Measurements from ENCODE around the gene ADPRH. TPM values are rescaled to one million over a fixed set of nuclear protein-coding genes. Genes with fewer than 3 reads are reported as not detected.

The ADPRH gene
- total RNA-seq, 1 donor from 2014 or later, result 3.9 TPM

DNA sequence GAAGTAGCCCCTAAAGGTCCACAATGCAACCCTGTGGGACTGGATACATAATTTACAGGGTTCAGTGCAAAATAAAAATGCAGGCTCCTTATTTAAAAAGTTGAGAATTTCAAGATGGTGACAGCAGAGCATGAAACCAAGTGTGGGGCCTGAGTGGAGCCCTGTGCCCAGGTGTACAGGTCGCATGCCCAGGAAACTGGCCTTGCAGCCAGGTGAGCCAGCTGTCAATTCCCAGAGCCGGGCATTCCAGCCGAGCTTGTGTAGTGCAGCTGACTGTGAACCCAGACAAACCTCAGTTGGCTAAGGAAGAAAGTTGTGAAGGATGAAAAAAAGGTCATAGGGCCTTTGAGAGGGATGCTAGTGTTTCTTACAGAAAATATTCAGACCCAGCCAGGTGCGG, 53.5 kb downstream of the ADPRH start:
- Mint-ChIP-seq H3K4me3 (ENCODE audit: unreplicated experiment) (no peak overlapping the region), H3K4me1 (ENCODE audit: low read depth) (peaks cover 59% of the 10 kb centered on the region), H3K36me3 (ENCODE audit: low read depth) (peaks cover 2% of the 10 kb centered on the region), H3K27me3 (ENCODE audit: low read depth) (no peaks in the 10 kb centered on the region), H3K27ac (ENCODE audit: unreplicated experiment) (no peak overlapping the region), H3K9me3 (ENCODE audit: low read depth) (no peaks in the 10 kb centered on the region)
- TF ChIP-seq, protein P1, sequence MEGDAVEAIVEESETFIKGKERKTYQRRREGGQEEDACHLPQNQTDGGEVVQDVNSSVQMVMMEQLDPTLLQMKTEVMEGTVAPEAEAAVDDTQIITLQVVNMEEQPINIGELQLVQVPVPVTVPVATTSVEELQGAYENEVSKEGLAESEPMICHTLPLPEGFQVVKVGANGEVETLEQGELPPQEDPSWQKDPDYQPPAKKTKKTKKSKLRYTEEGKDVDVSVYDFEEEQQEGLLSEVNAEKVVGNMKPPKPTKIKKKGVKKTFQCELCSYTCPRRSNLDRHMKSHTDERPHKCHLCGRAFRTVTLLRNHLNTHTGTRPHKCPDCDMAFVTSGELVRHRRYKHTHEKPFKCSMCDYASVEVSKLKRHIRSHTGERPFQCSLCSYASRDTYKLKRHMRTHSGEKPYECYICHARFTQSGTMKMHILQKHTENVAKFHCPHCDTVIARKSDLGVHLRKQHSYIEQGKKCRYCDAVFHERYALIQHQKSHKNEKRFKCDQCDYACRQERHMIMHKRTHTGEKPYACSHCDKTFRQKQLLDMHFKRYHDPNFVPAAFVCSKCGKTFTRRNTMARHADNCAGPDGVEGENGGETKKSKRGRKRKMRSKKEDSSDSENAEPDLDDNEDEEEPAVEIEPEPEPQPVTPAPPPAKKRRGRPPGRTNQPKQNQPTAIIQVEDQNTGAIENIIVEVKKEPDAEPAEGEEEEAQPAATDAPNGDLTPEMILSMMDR (IDR thresholded peaks at IDR 0.05), result no peak
- DNase-seq (ENCODE audit: low spot score), result no peak

GRCh38 chr3:119635719-119636118, 56.4 kb downstream of the ADPRH start:
- H3K9me3 Mint-ChIP-seq (ENCODE audit: low read depth), result no peaks in the 10 kb centered on the region
- H3K27ac Mint-ChIP-seq (ENCODE audit: unreplicated experiment), result no peak overlapping the region
- no peak overlapping the region for H3K4me3 Mint-ChIP-seq (ENCODE audit: unreplicated experiment)
- no peaks in the 10 kb centered on the region for H3K27me3 Mint-ChIP-seq (ENCODE audit: low read depth)
- no peak for DNase-seq (ENCODE audit: low spot score)
- TF ChIP-seq, protein P1 (IDR thresholded peaks at IDR 0.05), result no peak
- peaks cover 43% of the 10 kb centered on the region for H3K4me1 Mint-ChIP-seq (ENCODE audit: low read depth)
- H3K36me3 Mint-ChIP-seq (ENCODE audit: low read depth), result peaks cover 1% of the 10 kb centered on the region

- DNase-seq (ENCODE audit: low spot score), result no peak
- Mint-ChIP-seq H3K36me3 (ENCODE audit: low read depth) (no peaks in the 10 kb centered on the region), H3K27ac (ENCODE audit: unreplicated experiment) (no peak overlapping the region), H3K27me3 (ENCODE audit: low read depth) (no peaks in the 10 kb centered on the region), H3K9me3 (ENCODE audit: low read depth) (peaks cover 1% of the 10 kb centered on the region), H3K4me1 (ENCODE audit: low read depth) (peaks cover 38% of the 10 kb centered on the region), H3K4me3 (ENCODE audit: unreplicated experiment) (no peak overlapping the region)
- TF ChIP-seq, protein P1 (IDR thresholded peaks at IDR 0.05), result no peak
Measured at GRCh38 chr3:119636249-119636648, 57.0 kb downstream of the ADPRH start.

DNA sequence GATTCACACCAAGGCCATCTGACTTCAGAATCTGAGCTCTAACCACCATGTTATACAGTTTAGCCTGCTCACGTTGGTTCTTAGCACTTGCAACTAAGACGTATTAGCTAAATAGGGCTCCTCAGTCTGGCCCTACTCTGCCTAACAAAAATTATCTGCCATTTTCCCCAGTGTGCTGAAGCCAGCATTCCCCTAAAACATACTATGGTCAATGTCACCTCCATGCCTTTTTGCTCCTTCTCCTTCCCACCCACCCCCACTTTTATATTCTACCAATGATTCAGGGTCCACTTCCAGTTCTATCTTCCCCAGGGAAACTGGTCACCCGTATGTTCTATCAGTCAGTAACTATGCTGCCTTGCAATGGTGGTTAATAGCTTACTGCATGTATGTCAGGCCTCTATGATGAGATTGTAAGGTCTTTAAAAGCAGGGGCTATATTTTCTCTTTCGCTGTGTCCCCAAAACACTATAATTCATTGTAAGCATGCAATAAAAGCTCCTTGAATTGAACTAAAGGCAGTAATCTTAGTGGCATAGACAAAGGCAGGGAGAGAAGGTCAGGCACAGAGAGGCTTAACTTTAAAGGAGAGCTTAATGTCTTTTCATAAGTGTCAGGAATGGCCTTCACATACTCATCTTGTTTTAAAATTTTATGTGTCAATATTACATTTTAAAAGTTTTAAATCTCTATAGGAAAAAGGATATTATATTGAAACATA, 57.8 kb downstream of the ADPRH start:
- peak overlapping the region; percentile 27 for H3K27ac Mint-ChIP-seq (ENCODE audit: unreplicated experiment)
- peaks cover 30% of the 10 kb centered on the region for H3K4me1 Mint-ChIP-seq (ENCODE audit: low read depth)
- no peaks in the 10 kb centered on the region for H3K36me3 Mint-ChIP-seq (ENCODE audit: low read depth)
- H3K27me3 Mint-ChIP-seq (ENCODE audit: low read depth), result no peaks in the 10 kb centered on the region
- TF ChIP-seq, protein P1 (IDR thresholded peaks at IDR 0.05), result no peak
- peaks cover 4% of the 10 kb centered on the region for H3K9me3 Mint-ChIP-seq (ENCODE audit: low read depth)
- DNase-seq (ENCODE audit: low spot score), result no peak
- no peak overlapping the region for H3K4me3 Mint-ChIP-seq (ENCODE audit: unreplicated experiment)

DNA sequence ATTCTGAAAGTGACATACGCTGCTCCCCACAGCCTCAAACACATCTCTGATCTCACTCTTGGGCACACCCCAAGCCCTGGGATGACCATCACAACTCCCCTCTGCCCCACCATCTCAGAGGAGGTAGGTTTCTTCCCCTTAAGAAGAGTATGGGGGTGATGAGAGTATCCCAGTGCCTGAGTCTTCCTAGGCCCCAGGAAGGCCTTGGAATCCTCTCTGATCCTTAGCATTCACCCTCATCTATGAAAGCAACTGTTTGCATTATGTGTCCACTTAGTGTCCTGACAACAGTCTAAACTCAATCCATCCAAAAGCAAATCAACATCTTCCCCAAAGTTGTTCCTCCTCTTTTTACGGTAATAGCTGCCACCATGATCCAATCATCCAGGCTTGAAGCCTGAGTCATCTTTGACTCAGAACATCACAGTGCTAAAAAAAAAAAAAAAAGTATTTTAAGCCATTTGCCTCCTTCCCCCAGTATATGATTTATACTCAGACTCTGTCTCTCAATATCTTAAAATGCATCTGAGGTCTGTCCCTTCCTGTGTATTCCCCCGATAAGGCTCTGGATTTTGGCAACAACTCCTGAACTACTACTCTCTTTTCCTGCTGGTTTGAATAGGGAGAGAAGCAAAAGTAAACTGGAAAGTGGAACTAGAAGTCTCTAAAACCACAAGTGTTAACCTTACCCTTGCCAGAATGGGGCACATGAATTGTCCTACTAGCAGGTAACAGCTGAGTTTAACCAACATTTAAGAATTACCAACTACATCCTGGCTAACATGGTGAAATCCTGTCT, 58.6 kb downstream of the ADPRH start:
- Mint-ChIP-seq H3K27me3 (ENCODE audit: low read depth) (no peaks in the 10 kb centered on the region), H3K4me3 (ENCODE audit: unreplicated experiment) (no peak overlapping the region), H3K27ac (ENCODE audit: unreplicated experiment) (peak overlapping the region; percentile 93), H3K4me1 (ENCODE audit: low read depth) (peaks cover 25% of the 10 kb centered on the region), H3K36me3 (ENCODE audit: low read depth) (no peaks in the 10 kb centered on the region), H3K9me3 (ENCODE audit: low read depth) (peaks cover 4% of the 10 kb centered on the region)
- TF ChIP-seq, protein P1 (IDR thresholded peaks at IDR 0.05), result no peak
- DNase-seq (ENCODE audit: low spot score), result no peak

Other genes with a start within 250 kb of the ADPRH start
- 55.9 to 73.1 TPM (median 58.5 TPM) in 3 replicates for gene TMEM39A, start 115.9 kb upstream of the ADPRH start, total RNA-seq
- 17.9 to 21.5 TPM (median 20.3 TPM) in 3 replicates for gene POGLUT1, start 110.5 kb upstream of the ADPRH start, total RNA-seq
- 88.8 to 112 TPM (median 94.8 TPM) in 3 replicates for gene TIMMDC1, start 80.9 kb upstream of the ADPRH start, total RNA-seq
- gene CD80, start 19.9 kb upstream of the ADPRH start, total RNA-seq, result not detected in 3 replicates
- gene PLA1A, start 18.4 kb downstream of the ADPRH start, total RNA-seq, result 0.55 to 0.92 TPM (median 0.82 TPM) in 3 replicates
- 0.80 to 1.1 TPM (median 1.0 TPM) in 3 replicates for gene POPDC2, start 81.1 kb downstream of the ADPRH start, total RNA-seq
- gene COX17, start 97.9 kb downstream of the ADPRH start, total RNA-seq, result 19.9 to 23.7 TPM (median 21.1 TPM) in 3 replicates
- 0.29 TPM in 1 of 3 replicates, not detected in the others for gene CFAP91, start 123.5 kb downstream of the ADPRH start, total RNA-seq
- gene NR1I2, start 202.6 kb downstream of the ADPRH start, total RNA-seq, result not detected in 3 replicates